GM12878 (cell line): ENCODE results near the gene RREB1. TPM values are rescaled to one million over a fixed set of nuclear protein-coding genes. Genes with fewer than 3 reads are reported as not detected.

Source experiments
- ATAC-seq: fragments of 200-7000 bp; cut with Tn5 transposase; 3 replicates; pipeline ENCODE4 v1.9.1; 2020; ENCODE audit warnings: mild to moderate bottlenecking, moderate library complexity
- BruUV-seq: library from RNA; stranded (reverse); fragments of 400-500 nt; replicated peaks from 2 replicates; lab custom pipeline; 2021; lab: Mats Ljungman, UMichigan
- CTCF ChIA-PET: fragments of 300-600 bp; sonication (Branson Sonifier 250); formaldehyde crosslinking; extraction: SDS; loops from one replicate; lab custom pipeline; 2021; ENCODE audit warnings: inconsistent platforms; lab: Yijun Ruan, JAX
- POLR2A ChIA-PET: fragments of 350-600 bp; formaldehyde crosslinking; extraction: SDS; loops from one replicate; lab custom pipeline; 2021; ENCODE audit warnings: inconsistent platforms; lab: Charles Lee
- RAD21 ChIA-PET: fragments of 300-600 bp; sonication (Branson Sonifier 250); formaldehyde crosslinking; loops from one replicate; lab custom pipeline; 2023; ENCODE audit warnings: antibody characterized with exemption; ENCODE audit not compliant: unreplicated experiment; lab: Charles Lee
- SMC1A ChIA-PET: fragments of 300-600 bp; sonication (Branson Sonifier 250); formaldehyde crosslinking; loops from one replicate; lab custom pipeline; 2023; ENCODE audit not compliant: unreplicated experiment, uncharacterized antibody; lab: Charles Lee
- DNase-seq: peaks from one replicate; pipeline ENCODE4 v3.0.0-alpha.2; 2011; ENCODE audit warnings: low read depth, low spot score
- FAIRE-seq: peaks from 3 replicates; lab custom pipeline; 2011; peaks lifted over from hg19 to GRCh38; lab: Jason Lieb, UNC
- H2AFZ ChIP-seq: 2 replicates; pipeline ENCODE4 v1.6.0; 2011; ENCODE audit warnings: low read depth, low read length, control low read depth; ENCODE audit not compliant: control insufficient read depth
- H3K27ac ChIP-seq: 2 replicates; pipeline ENCODE4 v1.5.1; 2011; ENCODE audit warnings: control low read depth; ENCODE audit not compliant: control insufficient read depth, insufficient read depth
- H3K27me3 ChIP-seq, 2 experiments: replicated peaks in 1 of 2; 2 replicates each; pipeline versions ENCODE4 v1.6.0 to v1.6.1; 2011; ENCODE audit warnings: low read length in 1 of 2; ENCODE audit not compliant: control insufficient read depth in 2 of 2, insufficient read depth in 2 of 2
- H3K36me3 ChIP-seq, 2 experiments: 2 replicates each; pipeline ENCODE4 v1.5.1; 2011; ENCODE audit warnings: low read length in 1 of 2; ENCODE audit not compliant: control insufficient read depth in 2 of 2, insufficient read depth in 2 of 2
- H3K4me1 ChIP-seq: 2 replicates; pipeline ENCODE4 v1.6.1; 2011; ENCODE audit warnings: mild to moderate bottlenecking, low read length, moderate library complexity, mixed read lengths; ENCODE audit not compliant: control insufficient read depth, insufficient read depth
- H3K4me2 ChIP-seq: 2 replicates; pipeline ENCODE4 v1.6.0; 2011; ENCODE audit warnings: control low read depth; ENCODE audit not compliant: control insufficient read depth, insufficient read depth
- H3K4me3 ChIP-seq: fragments of 200-600 bp; sonication (generic); 2 replicates; pipeline ENCODE4 v1.5.1; 2016
- H3K79me2 ChIP-seq: 2 replicates; pipeline ENCODE4 v1.6.0; 2011; ENCODE audit warnings: low read length; ENCODE audit not compliant: control insufficient read depth, insufficient read depth
- H3K9ac ChIP-seq: 2 replicates; pipeline ENCODE4 v1.8.0; 2011; ENCODE audit warnings: low read length, control low read depth, mixed read lengths; ENCODE audit not compliant: control insufficient read depth, insufficient read depth
- H3K9me3 ChIP-seq: replicated peaks from 3 replicates; pipeline ENCODE4 v1.5.1; 2011; ENCODE audit warnings: mild to moderate bottlenecking, low read length; ENCODE audit not compliant: control insufficient read depth, insufficient read depth
- H4K20me1 ChIP-seq: 2 replicates; pipeline ENCODE4 v1.6.0; 2011; ENCODE audit not compliant: control insufficient read depth, insufficient read depth
- ASH2L ChIP-seq: fragments of 300-600, 200-600 bp; sonication (generic); IDR thresholded peaks from 2 replicates; pipeline ENCODE4 v1.6.1; 2017; ENCODE audit warnings: low read depth, mild to moderate bottlenecking, borderline replicate concordance
- BMI1 ChIP-seq: fragments of 450-650 bp; IDR thresholded peaks from 2 replicates; pipeline ENCODE4 v1.6.1; 2016; ENCODE audit warnings: mild to moderate bottlenecking, moderate library complexity, borderline replicate concordance
- DPF2 ChIP-seq: fragments of 450-650 bp; IDR thresholded peaks from 2 replicates; pipeline ENCODE4 v1.6.1; 2017; ENCODE audit warnings: mild to moderate bottlenecking
- MTA2 ChIP-seq: fragments of 450-650 bp; IDR thresholded peaks from 2 replicates; pipeline ENCODE4 v1.6.1; 2016; ENCODE audit warnings: low read depth, mild to moderate bottlenecking, moderate library complexity
- NKRF ChIP-seq: fragments of 450-650 bp; conservative IDR thresholded peaks from 2 replicates; pipeline ENCODE4 v1.6.1; 2017; ENCODE audit warnings: mild to moderate bottlenecking, moderate library complexity
- SPI1 ChIP-seq: IDR thresholded peaks from 2 replicates; pipeline ENCODE4 v1.6.1; 2011; ENCODE audit warnings: low read depth, mild to moderate bottlenecking, low read length, moderate library complexity, borderline replicate concordance; ENCODE audit not compliant: insufficient read depth
- TCF3 ChIP-seq: IDR thresholded peaks from 2 replicates; pipeline ENCODE4 v1.6.1; 2012; ENCODE audit warnings: low read depth, mild to moderate bottlenecking, low read length, borderline replicate concordance; ENCODE audit not compliant: insufficient read depth
- ZNF622 ChIP-seq: fragments of 450-650 bp; IDR thresholded peaks from 2 replicates; pipeline ENCODE4 v1.6.1; 2017; ENCODE audit warnings: mild to moderate bottlenecking, inconsistent platforms
- WGBS: methylation state at CpG from one replicate; pipeline ENCODE4 v1.1.6; 2016; ENCODE audit warnings: low lambda C conversion rate; ENCODE audit not compliant: insufficient replicate concordance, insufficient coverage; ENCODE audit errors: missing lambda C conversion rate; 5-methylcytosine and 5-hydroxymethylcytosine counted together
- in situ Hi-C: fragments of 300-500 bp; cut with MboI; formaldehyde crosslinking; loops from 9 replicates; pipeline ENCODE4 v1.14.3; 2018; ENCODE audit warnings: mixed read lengths
- intact Hi-C: fragments of 100-400 bp; cut with micrococcal nuclease; formaldehyde crosslinking; loops from one replicate; pipeline ENCODE4 v1.14.2; 2022; ENCODE audit not compliant: unreplicated experiment
- polyA plus RNA-seq, 11 experiments: library from polyadenylated mRNA; depleted of rRNA in 4 of 11; unstranded in 6 of 11; stranded (reverse) in 5 of 11; fragments of >200 nt; fragmentation: Nextera tagmentation in 4 of 11; fragmentation: Illumina TruSeq in 1 of 11; extraction: Ambion mirVana in 4 of 11; extraction: Trizol in 1 of 11; gene quantifications; 1 replicate in 1 of 11; 2 replicates in 10 of 11; pipeline versions ENCODE4 v1.2.1 to v1.2.3, GENCODE V29; 2011 to 2016; ENCODE audit warnings: inconsistent platforms in 2 of 11, missing spikeins in 2 of 11, low read depth in 1 of 11
- total RNA-seq, 4 experiments: library from RNA; depleted of rRNA in 3 of 4; stranded (reverse); fragments of >200 nt in 3 of 4; fragmentation: Illumina TruSeq in 1 of 4; extraction: Trizol in 1 of 4; gene quantifications; 2 replicates each; pipeline versions ENCODE4 v1.2.1 to v1.2.3, GENCODE V29; 2013 to 2021

Gene RREB1
- total and polyA plus RNA-seq, 10 of the 15 experiments (the other 5 are each of a cell fraction or from before 2014, with no cell fraction given) = 1.9 to 30.3 (median 8.6) TPM

GRCh38 chr6:7131390-7131789, 23.6 kb downstream of the RREB1 start:
- intact Hi-C loops = no loop called here
- Histone ChIP-seq H3K27ac (peak overlapping the region; percentile 11; the same call in 1 of the 2 replicates), H3K4me1 (peaks cover 68% of the 10 kb centered on the region), H3K4me3 (no peak overlapping the region), H3K36me3 (peaks cover 6 to 11% of the 10 kb centered on the region in 2 experiments), H2AFZ (no peak overlapping the region), H3K27me3 (no peaks in the 10 kb centered on the region), H4K20me1 (peaks cover 24% of the 10 kb centered on the region), H3K79me2 (peaks cover 96% of the 10 kb centered on the region), H3K4me2 (no peak overlapping the region), H3K9ac (no peak overlapping the region), H3K9me3 (no peaks in the 10 kb centered on the region)
- 81% methylated on average over 3 of the region's 3 CpGs for WGBS
- ChIA-PET POLR2A (interaction anchor here (1.1 to 1.6 kb wide), 3 partner anchors 15 to 27 kb away, joined by 3 to 6 read pairs (median 4); no protein-coding TSS in a partner anchor), CTCF (interaction anchor here (1.0 to 1.7 kb wide), 4 partner anchors 20 to 45 kb away, joined by 3 to 5 read pairs (median 4); no protein-coding TSS in a partner anchor), RAD21 (interaction anchor here (0.8 to 2.4 kb wide), 5 partner anchors 15 to 44 kb away, joined by 3 to 7 read pairs (median 3); no protein-coding TSS in a partner anchor), SMC1A (interaction anchor here (0.9 to 2.5 kb wide), 6 partner anchors 8 to 21 kb away, joined by 5 to 12 read pairs (median 9); no protein-coding TSS in a partner anchor)
- DNase-seq (no peak), FAIRE-seq (no peak), ATAC-seq (no peak)
- in situ Hi-C loops = no loop called here
- no peak for TF ChIP-seq ZNF622
- 0 out of 2 replicates have a peak, but pooled peaks have one; percentile 13 for TF ChIP-seq SPI1
- TF ChIP-seq TCF3 = no peak
- no peak for TF ChIP-seq DPF2
- no peak for TF ChIP-seq BMI1
- no peak for TF ChIP-seq MTA2
- no peak for TF ChIP-seq ASH2L
- no peak for TF ChIP-seq NKRF
- no TSS peak for BruUV-seq
